IMR-90 (cell line): ENCODE data around the gene SEL1L3. TPM values are rescaled to one million over a fixed set of nuclear protein-coding genes. Genes with fewer than 3 reads are reported as not detected.

Experiments used
- ATAC-seq: fragments of 200-7000 bp; cut with Tn5 transposase; 2 replicates; pipeline ENCODE4 v1.9.1; 2020; ENCODE audit warnings: low read depth, mild to moderate bottlenecking, moderate library complexity
- BruUV-seq: library from RNA; stranded (reverse); fragments of 400-500 nt; replicated peaks from 2 replicates; lab custom pipeline; 2021; lab: Mats Ljungman, UMichigan
- CTCF ChIA-PET: fragments of 300-600 bp; formaldehyde crosslinking; extraction: SDS; loops from one replicate; lab custom pipeline; 2021; ENCODE audit warnings: antibody characterized with exemption; lab: Yijun Ruan, JAX
- POLR2A ChIA-PET: fragments of 300-600 bp; sonication (Branson Sonifier 250); formaldehyde crosslinking; loops from one replicate; lab custom pipeline; 2022; ENCODE audit warnings: antibody characterized with exemption; ENCODE audit not compliant: unreplicated experiment; lab: Charles Lee
- DNase-seq: peaks from one replicate; pipeline ENCODE4 v3.0.0; 2013
- H2AFZ ChIP-seq: replicated peaks from 2 replicates; pipeline ENCODE3; 2013; ENCODE audit warnings: low read length, mild to moderate bottlenecking; ENCODE audit not compliant: poor library complexity
- H2AK5ac ChIP-seq: 2 replicates; pipeline ENCODE4 v1.6.1; 2013; ENCODE audit warnings: low read depth, low read length, inconsistent platforms
- H2AK9ac ChIP-seq: replicated peaks from 2 replicates; pipeline ENCODE3; 2013; ENCODE audit warnings: mild to moderate bottlenecking, low read depth, low read length, moderate library complexity; ENCODE audit not compliant: poor library complexity
- H2BK120ac ChIP-seq: 2 replicates; pipeline ENCODE4 v1.6.1; 2013; ENCODE audit warnings: low read depth, low read length, inconsistent platforms
- H2BK15ac ChIP-seq: 3 replicates; pipeline ENCODE4 v1.6.1; 2013; ENCODE audit warnings: low read depth, low read length, inconsistent platforms
- H2BK20ac ChIP-seq: 2 replicates; pipeline ENCODE4 v1.6.1; 2013; ENCODE audit warnings: low read depth, mild to moderate bottlenecking, inconsistent platforms, low read length, moderate library complexity
- H2BK5ac ChIP-seq: 2 replicates; pipeline ENCODE4 v1.6.1; 2013; ENCODE audit warnings: mild to moderate bottlenecking, low read depth, low read length, inconsistent platforms; ENCODE audit not compliant: poor library complexity, severe bottlenecking
- H3K14ac ChIP-seq: replicated peaks from 2 replicates; pipeline ENCODE4 v1.6.1; 2013; ENCODE audit warnings: low read depth, low read length, inconsistent platforms
- H3K18ac ChIP-seq: 2 replicates; pipeline ENCODE4 v1.6.1; 2013; ENCODE audit warnings: low read depth, low read length, control low read depth
- H3K23ac ChIP-seq: 2 replicates; pipeline ENCODE4 v1.6.1; 2013; ENCODE audit warnings: low read depth, low read length, inconsistent platforms
- H3K27ac ChIP-seq: 2 replicates; pipeline ENCODE4 v1.5.1; 2013; ENCODE audit warnings: mild to moderate bottlenecking, control low read depth, low read length; ENCODE audit not compliant: insufficient read depth
- H3K27me3 ChIP-seq: 2 replicates; pipeline ENCODE4 v1.6.1; 2013; ENCODE audit warnings: low read length; ENCODE audit not compliant: control insufficient read depth, insufficient read depth
- H3K36me3 ChIP-seq: 2 replicates; pipeline ENCODE4 v1.6.1; 2013; ENCODE audit warnings: low read length, mixed read lengths; ENCODE audit not compliant: control insufficient read depth, insufficient read depth
- H3K4ac ChIP-seq: 2 replicates; pipeline ENCODE4 v1.6.1; 2013; ENCODE audit warnings: low read depth, low read length, inconsistent platforms
- H3K4me1 ChIP-seq: 2 replicates; pipeline ENCODE4 v1.6.1; 2013; ENCODE audit warnings: low read length, mixed read lengths; ENCODE audit not compliant: control insufficient read depth, insufficient read depth
- H3K4me2 ChIP-seq: 2 replicates; pipeline ENCODE4 v1.6.1; 2013; ENCODE audit warnings: low read depth, mild to moderate bottlenecking, control low read depth, low read length, moderate library complexity
- H3K4me3 ChIP-seq: 2 replicates; pipeline ENCODE4 v1.5.1; 2013; ENCODE audit warnings: low read depth, mild to moderate bottlenecking, control low read depth, low read length, moderate library complexity; ENCODE audit not compliant: insufficient read depth
- H3K56ac ChIP-seq: 2 replicates; pipeline ENCODE4 v1.6.1; 2013; ENCODE audit warnings: low read length, inconsistent platforms; ENCODE audit not compliant: insufficient read depth; ENCODE audit errors: extremely low read depth
- H3K79me1 ChIP-seq, 2 experiments: 2 replicates each; pipeline ENCODE4 v1.6.1; 2013; ENCODE audit warnings: low read length in 2 of 2, inconsistent platforms in 1 of 2, low read depth in 1 of 2
- H3K9ac ChIP-seq: 2 replicates; pipeline ENCODE4 v1.6.1; 2013; ENCODE audit warnings: low read depth, low read length, control low read depth
- H3K9me1 ChIP-seq: 2 replicates; pipeline ENCODE4 v1.6.1; 2013; ENCODE audit warnings: low read length, inconsistent platforms; ENCODE audit not compliant: insufficient read depth
- H3K9me3 ChIP-seq: 2 replicates; pipeline ENCODE4 v1.6.1; 2013; ENCODE audit warnings: low read length; ENCODE audit not compliant: control insufficient read depth, insufficient read depth
- H4K20me1 ChIP-seq: 2 replicates; pipeline ENCODE4 v1.6.1; 2013; ENCODE audit warnings: low read length, inconsistent platforms; ENCODE audit not compliant: insufficient read depth
- H4K5ac ChIP-seq: 2 replicates; pipeline ENCODE4 v1.6.1; 2013; ENCODE audit warnings: mild to moderate bottlenecking, low read depth, low read length, control low read depth
- H4K8ac ChIP-seq, 2 experiments: 2 replicates each; pipeline ENCODE4 v1.6.1; 2013; ENCODE audit warnings: low read depth in 2 of 2, low read length in 2 of 2, control low read depth in 1 of 2, inconsistent platforms in 1 of 2
- H4K91ac ChIP-seq: 2 replicates; pipeline ENCODE4 v1.6.1; 2013; ENCODE audit warnings: low read depth, low read length, inconsistent platforms; ENCODE audit not compliant: insufficient read depth
- CEBPB ChIP-seq: IDR thresholded peaks from 2 replicates; pipeline ENCODE4 v1.6.1; 2012; ENCODE audit warnings: low read depth, low read length, improper control_type of control experiment
- FOS ChIP-seq: fragments of 150-350 bp; IDR thresholded peaks from 2 replicates; pipeline ENCODE4 v1.6.1; 2016; ENCODE audit warnings: low read depth, low read length
- MAZ ChIP-seq: IDR thresholded peaks from 2 replicates; pipeline ENCODE4 v1.6.1; 2012; ENCODE audit warnings: low read depth, mild to moderate bottlenecking, low read length, improper control_type of control experiment, moderate library complexity, borderline replicate concordance
- MXI1 ChIP-seq: IDR thresholded peaks from 2 replicates; pipeline ENCODE4 v1.6.1; 2012; ENCODE audit warnings: low read depth, mild to moderate bottlenecking, low read length, moderate library complexity, borderline replicate concordance
- NFE2L2 ChIP-seq: fragments of 150-350 bp; IDR thresholded peaks from 2 replicates; pipeline ENCODE4 v1.6.1; 2016; ENCODE audit warnings: low read depth, mild to moderate bottlenecking, low read length
- WGBS, 2 experiments: methylation state at CpG; one replicate each; pipeline versions ENCODE4 v1.1.5 to v1.1.7; 2013; ENCODE audit warnings: missing lambda C conversion rate in 2 of 2; ENCODE audit not compliant: insufficient read length in 1 of 2; ENCODE audit errors: extremely low coverage in 2 of 2; 5-methylcytosine and 5-hydroxymethylcytosine counted together
- dilution Hi-C: fragments of 300-500 bp; cut with HindIII; formaldehyde crosslinking; loops from one replicate; pipeline ENCODE4 v1.14.3; 2018; ENCODE audit warnings: low sequenced_read_pairs; ENCODE audit not compliant: unreplicated experiment
- in situ Hi-C: fragments of 300-500 bp; cut with MboI; formaldehyde crosslinking; loops from 3 replicates; pipeline ENCODE4 v1.14.3; 2019; ENCODE audit warnings: low sequenced_read_pairs, inconsistent platforms, mixed read lengths
- intact Hi-C: fragments of 100-400 bp; cut with micrococcal nuclease; formaldehyde crosslinking; loops from 2 replicates; pipeline ENCODE4 v1.10.0; 2022
- polyA plus RNA-seq, 3 experiments: library from polyadenylated mRNA; depleted of rRNA; stranded (reverse); fragments of >200 nt; gene quantifications; 2 replicates each; pipeline ENCODE4 v1.2.3, GENCODE V29; 2012; ENCODE audit warnings: low replicate concordance in 1 of 3
- total RNA-seq: library from RNA; depleted of rRNA; stranded (reverse); fragments of >200 nt; gene quantifications from 2 replicates; pipeline ENCODE4 v1.2.3, GENCODE V29; 2012
- TF ChIP-seq, protein P1 (sequence below): fragments of 150-350 bp; IDR thresholded peaks from 2 replicates; pipeline ENCODE4 v1.6.1; 2016; ENCODE audit warnings: low read depth, mild to moderate bottlenecking, low read length, moderate library complexity, borderline replicate concordance
- TF ChIP-seq, protein P2 (sequence below): fragments of 150-350 bp; IDR thresholded peaks from 2 replicates; pipeline ENCODE4 v1.6.1; 2017; ENCODE audit warnings: mild to moderate bottlenecking, antibody characterized with exemption, low read length, low read depth

SEL1L3 gene
- total and polyA plus RNA-seq, 2 of the 4 experiments (the other 2 are of a cell fraction) = 16.4 to 43.7 TPM

DNA sequence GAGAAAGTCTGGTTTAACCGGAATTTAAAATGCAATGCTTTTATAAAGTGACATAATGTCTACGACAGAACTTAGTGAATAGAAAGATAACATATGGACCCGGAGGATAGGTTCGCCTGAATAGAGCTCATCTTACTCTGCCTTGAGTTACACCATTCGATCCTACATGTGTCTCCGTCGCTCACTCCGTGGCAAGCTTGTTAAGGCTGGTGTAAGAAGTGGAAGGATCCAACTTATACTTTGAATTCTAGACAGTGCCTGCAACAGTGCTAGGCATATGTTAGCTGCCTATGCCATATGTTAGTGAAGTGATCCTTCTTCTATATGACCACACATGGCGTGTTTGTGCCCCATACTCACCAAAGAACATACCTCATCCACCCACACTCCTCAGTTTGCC is 50.9 kb downstream of the SEL1L3 start:
- BruUV-seq = no TSS peak
- Histone ChIP-seq H2BK120ac (peak overlapping the region; percentile 65), H3K14ac (peak overlapping the region; percentile 57), H4K20me1 (no peaks in the 10 kb centered on the region), H3K18ac (no peak overlapping the region), H4K5ac (no peak overlapping the region), H2BK5ac (peak overlapping the region; percentile 32), H3K9me3 (no peaks in the 10 kb centered on the region), H3K36me3 (0 out of 2 replicates have a peak, but pooled peaks cover 1% of the 10 kb centered on the region), H2AK5ac (peak overlapping the region; percentile 86), H3K4ac (peak overlapping the region; percentile 46), H2AFZ (no peak overlapping the region), H3K27ac (no peak overlapping the region), H3K23ac (0 out of 2 replicates have a peak overlapping the region, but pooled peaks have one; percentile 4), H3K56ac (no peak overlapping the region), H3K79me1 (peaks cover 0 to 6% of the 10 kb centered on the region in 2 experiments; a peak in 2 of 4 replicates), H3K27me3 (no peaks in the 10 kb centered on the region), H4K8ac (peak overlapping the region in 1 of 2 experiments; percentile 18; a peak in 1 of 4 replicates), H3K9ac (no peak overlapping the region), H2AK9ac (no peak overlapping the region), H3K4me2 (no peak overlapping the region), H4K91ac (peak overlapping the region; percentile 80), H2BK20ac (peak overlapping the region; percentile 70), H3K4me1 (peaks cover 26% of the 10 kb centered on the region), H3K4me3 (no peak overlapping the region), H2BK15ac (peak overlapping the region; percentile 87; the same call in 2 of the 3 replicates), H3K9me1 (peaks cover 26% of the 10 kb centered on the region)
- dilution Hi-C loops = no loop called here
- in situ Hi-C loops = no loop called here
- CTCF ChIA-PET = interaction anchor here (0.7 kb wide), 1 partner anchor 891 kb away, joined by 4 read pairs; no protein-coding TSS in a partner anchor
- no peak for ATAC-seq
- TF ChIP-seq NFE2L2 (no peak), MXI1 (no peak), CEBPB (no peak), FOS (no peak), MAZ (no peak)
- TF ChIP-seq, protein P1, sequence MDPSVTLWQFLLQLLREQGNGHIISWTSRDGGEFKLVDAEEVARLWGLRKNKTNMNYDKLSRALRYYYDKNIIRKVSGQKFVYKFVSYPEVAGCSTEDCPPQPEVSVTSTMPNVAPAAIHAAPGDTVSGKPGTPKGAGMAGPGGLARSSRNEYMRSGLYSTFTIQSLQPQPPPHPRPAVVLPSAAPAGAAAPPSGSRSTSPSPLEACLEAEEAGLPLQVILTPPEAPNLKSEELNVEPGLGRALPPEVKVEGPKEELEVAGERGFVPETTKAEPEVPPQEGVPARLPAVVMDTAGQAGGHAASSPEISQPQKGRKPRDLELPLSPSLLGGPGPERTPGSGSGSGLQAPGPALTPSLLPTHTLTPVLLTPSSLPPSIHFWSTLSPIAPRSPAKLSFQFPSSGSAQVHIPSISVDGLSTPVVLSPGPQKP = no peak
- TF ChIP-seq, protein P2, sequence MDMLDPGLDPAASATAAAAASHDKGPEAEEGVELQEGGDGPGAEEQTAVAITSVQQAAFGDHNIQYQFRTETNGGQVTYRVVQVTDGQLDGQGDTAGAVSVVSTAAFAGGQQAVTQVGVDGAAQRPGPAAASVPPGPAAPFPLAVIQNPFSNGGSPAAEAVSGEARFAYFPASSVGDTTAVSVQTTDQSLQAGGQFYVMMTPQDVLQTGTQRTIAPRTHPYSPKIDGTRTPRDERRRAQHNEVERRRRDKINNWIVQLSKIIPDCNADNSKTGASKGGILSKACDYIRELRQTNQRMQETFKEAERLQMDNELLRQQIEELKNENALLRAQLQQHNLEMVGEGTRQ = no peak
- intact Hi-C loops = no loop called here
- POLR2A ChIA-PET = no interaction called here
- no CpG with 5 or more reads among the region's 9 CpGs for WGBS, 2 experiments
- no peak for DNase-seq
